Measurements from ENCODE around the gene DNAJA3. TPM values are rescaled to one million over a fixed set of nuclear protein-coding genes. Genes with fewer than 3 reads are reported as not detected.
A peak's percentile ranks its signal among the peaks of the same experiment; 100 is the strongest.
"Not testable (repeated sequence)": the region's sequence is repeated elsewhere in the genome, so short reads cannot be mapped to it uniquely, and the experiment has no call there.

Gene DNAJA3
- total and polyA plus RNA-seq, 9 of the 15 experiments (the other 6 are each of a cell fraction or from before 2014, with no cell fraction given): 8.1 to 105 (median 79.0) TPM

DNA sequence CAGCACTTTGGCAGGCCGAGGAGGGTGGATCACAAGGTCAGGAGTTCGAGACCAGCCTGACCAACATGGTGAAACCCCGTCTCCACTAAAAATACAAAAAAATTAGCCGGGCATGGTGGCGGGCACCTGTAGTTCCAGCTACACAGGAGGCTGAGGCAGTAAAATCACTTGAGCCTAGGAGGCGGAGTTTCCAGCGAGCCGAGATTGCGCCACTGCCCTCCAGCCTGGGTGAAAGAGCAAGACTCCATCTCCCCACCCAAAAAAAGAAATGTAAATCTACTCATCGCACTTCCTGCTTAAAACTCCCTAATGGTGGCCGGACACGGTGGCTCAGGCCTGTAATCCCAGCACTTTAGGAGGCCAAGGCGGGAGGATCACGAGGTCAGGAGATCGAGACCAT is 31.8 kb upstream of the DNAJA3 start:
- H3K9ac ChIP-seq (ENCODE audit: insufficient read depth in 1 of 2, low read depth in 2 of 2, low read length in 2 of 2); H2AFZ ChIP-seq (ENCODE audit: low read depth, low read length); CTCF ChIA-PET (ENCODE audit: low intra/inter-chr PET ratio); intact Hi-C loops (cut with micrococcal nuclease); H3K27ac ChIP-seq (ENCODE audit: extremely low read depth, low read depth, low read length); H3K9me3 ChIP-seq (replicated peaks; ENCODE audit: control insufficient read depth, insufficient read depth, low read depth, low read length); in situ Hi-C loops (cut with MboI); H3K4me3 ChIP-seq; ATAC-seq; H4K20me1 ChIP-seq (replicated peaks; ENCODE audit: control insufficient read depth, insufficient read depth, low read length); H3K9me1 ChIP-seq (ENCODE audit: control insufficient read depth, insufficient read depth, low read length); H3K4me2 ChIP-seq (ENCODE audit: insufficient read depth, low read length); H3K27me3 ChIP-seq (ENCODE audit: control insufficient read depth in 2 of 2, insufficient read depth in 2 of 2, low read length in 2 of 2); FAIRE-seq; BruUV-seq (replicated peaks); H3K79me2 ChIP-seq (ENCODE audit: control insufficient read depth, insufficient read depth, low read length); DNase-seq (ENCODE audit: extremely low read depth in 1 of 4, low spot score in 3 of 4): not testable (repeated sequence)
- peak; percentile 26; the same call in 1 of the 2 replicates for TF ChIP-seq CEBPB (tag; IDR thresholded peaks at IDR 0.05)
- Histone ChIP-seq H3K36me3 (ENCODE audit: control insufficient read depth, insufficient read depth, low read length) (peaks cover 58% of the 10 kb centered on the region; the same call in 2 of the 3 replicates), H3K4me1 (replicated peaks in 1 of 2; ENCODE audit: control insufficient read depth in 2 of 2, insufficient read depth in 2 of 2, low read length in 2 of 2) (peaks cover 0 to 22% of the 10 kb centered on the region in 2 experiments; a peak in 2 of 5 replicates)
- WGBS (ENCODE audit: insufficient coverage, low coverage, missing lambda C conversion rate): 91% methylated on average over 15 of the region's 15 CpGs
- POLR2A ChIA-PET: interaction anchor here (0.6 kb wide), 1 partner anchor 184 kb away, joined by 3 read pairs; no protein-coding TSS in a partner anchor

- Histone ChIP-seq H3K9ac (ENCODE audit: insufficient read depth in 1 of 2, low read depth in 2 of 2, low read length in 2 of 2) (no peak overlapping the region; a peak in 1 of 4 replicates), H3K9me3 (replicated peaks; ENCODE audit: control insufficient read depth, insufficient read depth, low read depth, low read length) (no peaks in the 10 kb centered on the region), H3K4me2 (ENCODE audit: insufficient read depth, low read length) (no peak overlapping the region), H3K4me3 (no peak overlapping the region), H3K79me2 (ENCODE audit: control insufficient read depth, insufficient read depth, low read length) (no peaks in the 10 kb centered on the region), H3K27me3 (ENCODE audit: control insufficient read depth in 2 of 2, insufficient read depth in 2 of 2, low read length in 2 of 2) (no peaks in the 10 kb centered on the region), H3K4me1 (replicated peaks in 1 of 2; ENCODE audit: control insufficient read depth in 2 of 2, insufficient read depth in 2 of 2, low read length in 2 of 2) (peaks cover 0 to 15% of the 10 kb centered on the region in 2 experiments; a peak in 2 of 5 replicates), H3K36me3 (ENCODE audit: control insufficient read depth, insufficient read depth, low read length) (peaks cover 58% of the 10 kb centered on the region; the same call in 2 of the 3 replicates), H4K20me1 (replicated peaks; ENCODE audit: control insufficient read depth, insufficient read depth, low read length) (no peaks in the 10 kb centered on the region), H3K27ac (ENCODE audit: extremely low read depth, low read depth, low read length) (no peak overlapping the region), H2AFZ (ENCODE audit: low read depth, low read length) (no peak overlapping the region), H3K9me1 (ENCODE audit: control insufficient read depth, insufficient read depth, low read length) (no peaks in the 10 kb centered on the region)
- TF ChIP-seq RBM15 (IDR thresholded peaks at IDR 0.05; ENCODE audit: insufficient read depth, low read length) (no peak), SIN3B (IDR thresholded peaks at IDR 0.05; ENCODE audit: low read depth) (no peak)
- in situ Hi-C loops (cut with MboI): no loop called here
- ChIA-PET CTCF (ENCODE audit: low intra/inter-chr PET ratio) (no interaction called here), POLR2A (interaction anchor here (0.9 kb wide), 1 partner anchor 24 kb away, joined by 3 read pairs; no protein-coding TSS in a partner anchor)
- no TSS peak for BruUV-seq (replicated peaks)
- intact Hi-C loops (cut with micrococcal nuclease): no loop called here
- FAIRE-seq (no peak), ATAC-seq (no peak), DNase-seq (ENCODE audit: extremely low read depth in 1 of 4, low spot score in 3 of 4) (no peak)
- whole genome bisulfite sequencing (ENCODE audit: insufficient coverage, low coverage, missing lambda C conversion rate): 80% methylated on average over 9 of the region's 9 CpGs
Observed at GRCh38 chr16:4395055-4395726, 30.5 kb upstream of the DNAJA3 start.
